ENCODE data around the gene CA10. TPM values are rescaled to one million over a fixed set of nuclear protein-coding genes. Genes with fewer than 3 reads are reported as not detected.

CA10 gene
- polyA plus RNA-seq, 1 donor from 2014 or later = 6.2 TPM

GRCh38 chr17:51840688-51841087, 317.8 kb downstream of the CA10 start:
- no peaks in the 10 kb centered on the region for H3K79me2 ChIP-seq (replicated peaks; ENCODE audit: insufficient read depth, low read length)
- H3K9me2 ChIP-seq (ENCODE audit: insufficient read depth, low read length) = no peaks in the 10 kb centered on the region
- no peaks in the 10 kb centered on the region for H3K9me3 ChIP-seq (ENCODE audit: low read length)
- no peak overlapping the region for H3K27ac ChIP-seq (ENCODE audit: low read length)
- no peaks in the 10 kb centered on the region for H3F3A ChIP-seq (ENCODE audit: insufficient read depth, low read length, poor library complexity, severe bottlenecking)
- no peaks in the 10 kb centered on the region for H3K27me3 ChIP-seq (ENCODE audit: insufficient read depth, low read depth, low read length)
- no peak for TF ChIP-seq SMC3 (conservative IDR thresholded peaks at IDR 0.05; ENCODE audit: poor library complexity)
- no peak for TF ChIP-seq REST (IDR thresholded peaks at IDR 0.05; ENCODE audit: borderline replicate concordance)
- no peak for TF ChIP-seq EP300 (conservative IDR thresholded peaks at IDR 0.05; ENCODE audit: poor library complexity, severe bottlenecking)
- TF ChIP-seq MXI1 (conservative IDR thresholded peaks at IDR 0.05; ENCODE audit: poor library complexity, severe bottlenecking) = no peak
- no peak for TF ChIP-seq TAF1 (IDR thresholded peaks at IDR 0.05; ENCODE audit: low read depth)
- no peak for TF ChIP-seq RAD21 (conservative IDR thresholded peaks at IDR 0.05)
- TF ChIP-seq POLR2AphosphoS5 (IDR thresholded peaks at IDR 0.05) = no peak
- no peak for TF ChIP-seq EZH2 (IDR thresholded peaks at IDR 0.05; ENCODE audit: borderline replicate concordance, insufficient read depth, low read length, poor library complexity, severe bottlenecking)
- TF ChIP-seq CTCF (IDR thresholded peaks at IDR 0.05; ENCODE audit: poor library complexity, severe bottlenecking) = no peak
- no peak overlapping the region for H3K4me2 ChIP-seq (ENCODE audit: low read length)
- H2AFZ ChIP-seq (ENCODE audit: low read depth, low read length) = no peak overlapping the region
- no peaks in the 10 kb centered on the region for H3K36me3 ChIP-seq (ENCODE audit: insufficient read depth, low read length)
- H3K9ac ChIP-seq (ENCODE audit: low read length) = no peak overlapping the region
- no peak overlapping the region for H3K4me3 ChIP-seq (ENCODE audit: low read length)
- no peaks in the 10 kb centered on the region for H4K20me1 ChIP-seq (ENCODE audit: insufficient read depth)

DNA sequence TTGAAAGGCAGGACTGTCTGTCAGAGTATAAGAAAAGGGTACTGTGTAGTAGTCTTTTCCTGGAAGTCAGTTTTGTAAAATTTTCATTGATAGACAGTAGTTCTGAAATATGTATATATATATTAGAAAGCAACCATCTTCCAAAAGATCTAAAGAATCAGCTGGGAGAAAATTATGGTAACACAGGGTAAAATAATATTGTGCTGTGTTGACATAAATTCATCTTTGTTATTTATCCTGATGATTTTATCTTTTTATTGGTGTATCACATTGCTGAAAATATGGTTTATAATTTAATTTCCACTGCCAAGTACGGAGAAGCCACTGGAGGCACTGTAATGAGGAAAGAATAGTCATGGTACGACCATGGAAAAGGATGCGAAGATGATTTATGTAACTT, 324.9 kb downstream of the CA10 start:
- TF ChIP-seq CTCF (IDR thresholded peaks at IDR 0.05; ENCODE audit: poor library complexity, severe bottlenecking) (peak; percentile 46), MXI1 (conservative IDR thresholded peaks at IDR 0.05; ENCODE audit: poor library complexity, severe bottlenecking) (no peak)
- H3K9me2 ChIP-seq (ENCODE audit: insufficient read depth, low read length) = no peaks in the 10 kb centered on the region

More for the DNA sequence above, 324.9 kb downstream of the CA10 start:
- H4K20me1 ChIP-seq (ENCODE audit: insufficient read depth) = no peaks in the 10 kb centered on the region
- H3K4me2 ChIP-seq (ENCODE audit: low read length) = no peak overlapping the region
- no peaks in the 10 kb centered on the region for H3F3A ChIP-seq (ENCODE audit: insufficient read depth, low read length, poor library complexity, severe bottlenecking)
- H3K9ac ChIP-seq (ENCODE audit: low read length) = no peak overlapping the region
- no peaks in the 10 kb centered on the region for H3K36me3 ChIP-seq (ENCODE audit: insufficient read depth, low read length)
- H3K9me3 ChIP-seq (ENCODE audit: low read length) = no peaks in the 10 kb centered on the region
- H2AFZ ChIP-seq (ENCODE audit: low read depth, low read length) = no peak overlapping the region
- no peaks in the 10 kb centered on the region for H3K79me2 ChIP-seq (replicated peaks; ENCODE audit: insufficient read depth, low read length)
- no peak overlapping the region for H3K4me3 ChIP-seq (ENCODE audit: low read length)
- no peaks in the 10 kb centered on the region for H3K27me3 ChIP-seq (ENCODE audit: insufficient read depth, low read depth, low read length)
- H3K27ac ChIP-seq (ENCODE audit: low read length) = no peak overlapping the region
